HepG2 (cell line): ENCODE data around the gene EZH1. TPM values are rescaled to one million over a fixed set of nuclear protein-coding genes. Genes with fewer than 3 reads are reported as not detected.

Experiments
- ATAD3A ChIP-seq: sonication (generic); formaldehyde crosslinking; IDR thresholded peaks from 2 replicates; pipeline ENCODE4 v1.4.0; 2020; ENCODE audit warnings: missing genetic modification reagents
- ELK4 ChIP-seq: sonication (generic); formaldehyde crosslinking; IDR thresholded peaks from 2 replicates; pipeline ENCODE4 v1.9.0; 2021; ENCODE audit warnings: missing genetic modification reagents, borderline replicate concordance
- ERF ChIP-seq: IDR thresholded peaks from 2 replicates; pipeline ENCODE4 v1.6.1; 2018; ENCODE audit warnings: missing biosample characterization, missing genetic modification reagents
- GTF3A ChIP-seq: sonication (generic); formaldehyde crosslinking; conservative IDR thresholded peaks from 2 replicates; pipeline ENCODE4 v1.4.0; 2020; ENCODE audit warnings: mild to moderate bottlenecking, missing genetic modification reagents
- MATR3 ChIP-seq: sonication (generic); formaldehyde crosslinking; IDR thresholded peaks from 2 replicates; pipeline ENCODE4 v1.4.0; 2020; ENCODE audit warnings: missing genetic modification reagents
- PCBP1 ChIP-seq: fragments of 200-400 bp; formaldehyde crosslinking; IDR thresholded peaks from 2 replicates; pipeline ENCODE4 v1.6.1; 2017; ENCODE audit warnings: mild to moderate bottlenecking, low read depth, low read length, borderline replicate concordance
- PHB2 ChIP-seq: fragments of 450-650 bp; IDR thresholded peaks from 2 replicates; pipeline ENCODE4 v1.6.1; 2018; ENCODE audit not compliant: partially characterized antibody
- RFX3 ChIP-seq: IDR thresholded peaks from 2 replicates; pipeline ENCODE4 v1.6.1; 2016; ENCODE audit warnings: missing biosample characterization, missing genetic modification reagents
- SNAPC4 ChIP-seq: sonication (generic); formaldehyde crosslinking; IDR thresholded peaks from 2 replicates; pipeline ENCODE4 v1.4.0; 2020; ENCODE audit warnings: mild to moderate bottlenecking, missing genetic modification reagents
- TMF1 ChIP-seq: sonication (generic); formaldehyde crosslinking; IDR thresholded peaks from 2 replicates; pipeline ENCODE4 v1.8.1; 2022; ENCODE audit warnings: low read depth, missing genetic modification reagents
- TOPORS ChIP-seq: sonication (generic); formaldehyde crosslinking; IDR thresholded peaks from 2 replicates; pipeline ENCODE4 v1.8.0; 2023; ENCODE audit warnings: mild to moderate bottlenecking, missing genetic modification reagents
- ZBTB46 ChIP-seq: sonication (generic); formaldehyde crosslinking; IDR thresholded peaks from 2 replicates; pipeline ENCODE4 v1.4.0; 2020; ENCODE audit warnings: mild to moderate bottlenecking, missing genetic modification reagents, borderline replicate concordance
- ZFP1 ChIP-seq: IDR thresholded peaks from 2 replicates; pipeline ENCODE4 v1.6.1; 2016
- ZNF543 ChIP-seq: sonication (generic); formaldehyde crosslinking; IDR thresholded peaks from 2 replicates; pipeline ENCODE4 v1.4.0; 2020; ENCODE audit warnings: mild to moderate bottlenecking, missing genetic modification reagents
- ZNF646 ChIP-seq: sonication (generic); formaldehyde crosslinking; IDR thresholded peaks from 2 replicates; pipeline ENCODE4 v1.9.0; 2021; ENCODE audit warnings: mild to moderate bottlenecking, missing genetic modification reagents
- ZNF768 ChIP-seq: sonication (generic); formaldehyde crosslinking; IDR thresholded peaks from 2 replicates; pipeline ENCODE4 v1.4.0; 2020; ENCODE audit warnings: missing genetic modification reagents
- polyA plus RNA-seq, 8 experiments: library from polyadenylated mRNA; depleted of rRNA in 3 of 8; stranded (reverse) in 7 of 8; unstranded in 1 of 8; fragments of >200 nt; fragmentation: Illumina TruSeq in 4 of 8; extraction: Trizol in 4 of 8; gene quantifications; 2 replicates each; pipeline versions ENCODE4 v1.2.1 to v1.2.3, GENCODE V29; 2011 to 2016; ENCODE audit warnings: low read depth in 4 of 8, missing spikeins in 1 of 8, mixed read lengths in 1 of 8; ENCODE audit not compliant: insufficient read depth in 1 of 8
- total RNA-seq, 5 experiments: library from RNA; depleted of rRNA; stranded (reverse); fragments of >200 nt; fragmentation: Illumina TruSeq; extraction: Trizol; gene quantifications; 2 replicates each; pipeline ENCODE4 v1.2.3, GENCODE V29; 2016; ENCODE audit warnings: low read depth in 1 of 5

Gene EZH1
- total and polyA plus RNA-seq, 2 of the 13 experiments (the other 11 are each of a cell fraction or from before 2014, with no cell fraction given): 11.6 to 24.0 TPM

GRCh38 chr17:42675965-42676423 lies 68.8 kb downstream of the EZH1 start (continued):
- TF ChIP-seq ZNF646 (CRISPR knock-in tag): no peak
- TF ChIP-seq ERF (CRISPR knock-in tag): no peak; the same call in 1 of the 2 replicates
- TF ChIP-seq PCBP1: 0 out of 2 replicates have a peak, but pooled peaks have one; percentile 58
- no peak for TF ChIP-seq ZFP1
- TF ChIP-seq TMF1 (CRISPR knock-in tag): peak; percentile 43
- TF ChIP-seq ZBTB46 (CRISPR knock-in tag): 0 out of 2 replicates have a peak, but pooled peaks have one; percentile 75
- TF ChIP-seq MATR3: no peak
- TF ChIP-seq GTF3A: no peak
- no peak for TF ChIP-seq PHB2
- TF ChIP-seq ATAD3A (CRISPR knock-in tag): no peak
- no peak for TF ChIP-seq RFX3 (CRISPR knock-in tag)
- 0 out of 2 replicates have a peak, but pooled peaks have one; percentile 26 for TF ChIP-seq SNAPC4
- no peak; the same call in 1 of the 2 replicates for TF ChIP-seq ELK4 (CRISPR knock-in tag)
- TF ChIP-seq ZNF543 (CRISPR knock-in tag): peak; percentile 46; the same call in 1 of the 2 replicates
- TF ChIP-seq ZNF768 (CRISPR knock-in tag): no peak; the same call in 1 of the 2 replicates
- TF ChIP-seq TOPORS (CRISPR knock-in tag): 0 out of 2 replicates have a peak, but pooled peaks have one; percentile 60
